MM.1S (cell line): Measurements from ENCODE around the gene HNRNPK.

Experiments used
- DNase-seq: peaks from one replicate; pipeline ENCODE4 v3.0.0-alpha.2; 2015
- H2AFZ ChIP-seq: fragments of 300-600 bp; sonication (generic); 2 replicates; pipeline ENCODE4 v1.6.0; 2016; ENCODE audit warnings: antibody characterized with exemption, low read length
- H3F3A ChIP-seq: fragments of 300-600 bp; sonication (generic); 2 replicates; pipeline ENCODE4 v1.6.1; 2016; ENCODE audit warnings: mild to moderate bottlenecking, antibody characterized with exemption, low read length, moderate library complexity, mixed read lengths; ENCODE audit not compliant: insufficient read depth
- H3K27ac ChIP-seq: fragments of 300-600 bp; sonication (generic); 2 replicates; pipeline ENCODE4 v1.5.1; 2016; ENCODE audit warnings: mild to moderate bottlenecking, low read length
- H3K27me3 ChIP-seq: fragments of 300-600 bp; sonication (generic); replicated peaks from 2 replicates; pipeline ENCODE4 v1.6.0; 2016; ENCODE audit warnings: low read length; ENCODE audit not compliant: insufficient read depth
- H3K36me3 ChIP-seq: fragments of 300-600 bp; sonication (generic); replicated peaks from 2 replicates; pipeline ENCODE4 v1.6.1; 2016; ENCODE audit warnings: mild to moderate bottlenecking, low read length, mixed read lengths; ENCODE audit not compliant: insufficient read depth
- H3K4me1 ChIP-seq: fragments of 300-600 bp; sonication (generic); 2 replicates; pipeline ENCODE4 v1.6.1; 2016; ENCODE audit warnings: low read length, mixed read lengths
- H3K4me2 ChIP-seq: fragments of 300-600 bp; sonication (generic); 2 replicates; pipeline ENCODE4 v1.6.0; 2016; ENCODE audit warnings: low read depth, low read length
- H3K4me3 ChIP-seq: fragments of 300-600 bp; sonication (generic); 2 replicates; pipeline ENCODE4 v1.5.1; 2016; ENCODE audit warnings: low read length, mixed read lengths
- H3K79me2 ChIP-seq: fragments of 300-600 bp; sonication (generic); 2 replicates; pipeline ENCODE4 v1.6.1; 2016; ENCODE audit warnings: mixed run types, low read length, mixed read lengths
- H3K9ac ChIP-seq: fragments of 300-600 bp; sonication (generic); 2 replicates; pipeline ENCODE4 v1.6.1; 2016; ENCODE audit warnings: low read length, mixed read lengths
- H3K9me2 ChIP-seq: fragments of 300-600 bp; sonication (generic); replicated peaks from 2 replicates; pipeline ENCODE4 v1.6.1; 2016; ENCODE audit warnings: mild to moderate bottlenecking, low read length, mixed read lengths; ENCODE audit not compliant: insufficient read depth
- H3K9me3 ChIP-seq: fragments of 300-600 bp; sonication (generic); replicated peaks from 2 replicates; pipeline ENCODE4 v1.6.1; 2016; ENCODE audit warnings: mild to moderate bottlenecking, low read length, mixed read lengths; ENCODE audit not compliant: insufficient read depth
- H4K20me1 ChIP-seq: fragments of 300-600 bp; sonication (generic); 2 replicates; pipeline ENCODE4 v1.6.1; 2016; ENCODE audit warnings: mild to moderate bottlenecking, low read length, moderate library complexity, mixed read lengths; ENCODE audit not compliant: insufficient read depth
- EZH2 ChIP-seq: fragments of 300-600 bp; sonication (generic); optimal IDR thresholded peaks from 2 replicates; pipeline ENCODE3; 2017; ENCODE audit warnings: low read depth, mild to moderate bottlenecking, antibody characterized with exemption, low read length, mixed read lengths
- EZH2phosphoT487 ChIP-seq: fragments of 300-600 bp; sonication (generic); IDR thresholded peaks from 2 replicates; pipeline ENCODE4 v1.6.1; 2018; ENCODE audit warnings: antibody characterized with exemption, low read length
- TF ChIP-seq, protein P1 (sequence below): fragments of 300-600 bp; sonication (generic); IDR thresholded peaks from 2 replicates; pipeline ENCODE4 v1.5.1; 2016; ENCODE audit warnings: antibody characterized with exemption, low read length, mixed read lengths

HNRNPK gene

DNA sequence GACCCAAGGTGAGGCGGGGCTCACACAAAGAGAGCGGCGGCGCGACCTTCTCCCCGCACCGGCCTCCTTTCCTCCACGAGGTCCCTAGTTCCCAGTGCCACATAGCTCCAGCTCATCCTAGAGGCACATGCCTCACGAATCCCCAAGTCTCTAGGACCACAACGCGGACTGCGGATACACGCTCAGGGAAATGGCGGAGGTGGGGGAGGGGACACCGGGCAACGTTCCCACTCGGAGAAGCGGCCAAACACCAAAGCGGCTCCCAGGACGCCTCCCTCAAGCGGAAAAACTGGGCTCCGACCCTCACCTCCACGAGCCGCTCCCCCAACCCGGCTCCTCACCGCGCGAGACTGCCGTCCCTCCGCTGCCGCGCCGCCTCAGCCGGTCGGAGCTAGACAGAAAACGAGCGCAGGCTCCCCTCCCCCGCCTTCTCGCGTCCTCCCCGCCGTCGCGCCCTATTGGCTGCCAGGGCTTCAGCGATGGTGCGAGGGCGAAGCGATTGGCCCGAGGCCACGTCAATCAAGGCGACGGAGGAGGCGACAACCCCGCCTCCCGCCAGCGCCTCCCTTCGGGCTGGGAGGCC lies at the start of gene HNRNPK:
Gene HNRNPK, minus strand, starts transcription at position 404 of the 583 bp plus-strand sequence. CDS start 1,963 bp downstream, outside the sequence.
- peaks cover 30% of the 10 kb centered on the region for H3K36me3 ChIP-seq
- peak within 1 kb of the TSS; percentile 97 for H3K27ac ChIP-seq
- no peak for TF ChIP-seq EZH2phosphoT487
- TF ChIP-seq EZH2 = no peak
- TF ChIP-seq, protein P1, sequence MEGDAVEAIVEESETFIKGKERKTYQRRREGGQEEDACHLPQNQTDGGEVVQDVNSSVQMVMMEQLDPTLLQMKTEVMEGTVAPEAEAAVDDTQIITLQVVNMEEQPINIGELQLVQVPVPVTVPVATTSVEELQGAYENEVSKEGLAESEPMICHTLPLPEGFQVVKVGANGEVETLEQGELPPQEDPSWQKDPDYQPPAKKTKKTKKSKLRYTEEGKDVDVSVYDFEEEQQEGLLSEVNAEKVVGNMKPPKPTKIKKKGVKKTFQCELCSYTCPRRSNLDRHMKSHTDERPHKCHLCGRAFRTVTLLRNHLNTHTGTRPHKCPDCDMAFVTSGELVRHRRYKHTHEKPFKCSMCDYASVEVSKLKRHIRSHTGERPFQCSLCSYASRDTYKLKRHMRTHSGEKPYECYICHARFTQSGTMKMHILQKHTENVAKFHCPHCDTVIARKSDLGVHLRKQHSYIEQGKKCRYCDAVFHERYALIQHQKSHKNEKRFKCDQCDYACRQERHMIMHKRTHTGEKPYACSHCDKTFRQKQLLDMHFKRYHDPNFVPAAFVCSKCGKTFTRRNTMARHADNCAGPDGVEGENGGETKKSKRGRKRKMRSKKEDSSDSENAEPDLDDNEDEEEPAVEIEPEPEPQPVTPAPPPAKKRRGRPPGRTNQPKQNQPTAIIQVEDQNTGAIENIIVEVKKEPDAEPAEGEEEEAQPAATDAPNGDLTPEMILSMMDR = no peak
- peak within 1 kb of the TSS; percentile 87 for H3K4me2 ChIP-seq
- H2AFZ ChIP-seq = peak within 1 kb of the TSS; percentile 96
- peaks cover 33% of the 10 kb centered on the region for H3F3A ChIP-seq
- peaks cover 45% of the 10 kb centered on the region for H4K20me1 ChIP-seq
- peak; percentile 98 for DNase-seq
- no peaks in the 10 kb centered on the region for H3K27me3 ChIP-seq
- H3K9ac ChIP-seq = peak within 1 kb of the TSS; percentile 100
- no peaks in the 10 kb centered on the region for H3K9me2 ChIP-seq
- no peaks in the 10 kb centered on the region for H3K9me3 ChIP-seq
- peak within 1 kb of the TSS; percentile 100 for H3K4me3 ChIP-seq
- H3K4me1 ChIP-seq = peaks cover 17% of the 10 kb centered on the region; the same call in 1 of the 2 replicates
- H3K79me2 ChIP-seq = peaks cover 98% of the 10 kb centered on the region

GRCh38 chr9:84027201-84027600 lies 47.2 kb upstream of the HNRNPK start:
- Histone ChIP-seq H2AFZ (no peak overlapping the region), H3K4me1 (no peaks in the 10 kb centered on the region), H4K20me1 (no peaks in the 10 kb centered on the region), H3K9me3 (no peaks in the 10 kb centered on the region), H3K4me3 (no peak overlapping the region), H3K9me2 (no peaks in the 10 kb centered on the region), H3K27me3 (no peaks in the 10 kb centered on the region), H3K27ac (no peak overlapping the region), H3K9ac (no peak overlapping the region), H3K4me2 (no peak overlapping the region), H3K36me3 (no peaks in the 10 kb centered on the region), H3F3A (no peaks in the 10 kb centered on the region), H3K79me2 (no peaks in the 10 kb centered on the region)
- TF ChIP-seq EZH2phosphoT487 (no peak), EZH2 (no peak)
- TF ChIP-seq, protein P1 = no peak
- DNase-seq = no peak

- Histone ChIP-seq H3K36me3 (no peaks in the 10 kb centered on the region), H3K9me3 (no peaks in the 10 kb centered on the region), H3K9me2 (no peaks in the 10 kb centered on the region), H3K27ac (no peak overlapping the region), H4K20me1 (no peaks in the 10 kb centered on the region), H3K4me3 (no peak overlapping the region), H3K4me2 (no peak overlapping the region), H3K27me3 (no peaks in the 10 kb centered on the region), H3K4me1 (no peaks in the 10 kb centered on the region), H3K9ac (no peak overlapping the region), H3F3A (no peaks in the 10 kb centered on the region), H2AFZ (no peak overlapping the region), H3K79me2 (no peaks in the 10 kb centered on the region)
- DNase-seq = no peak
- TF ChIP-seq EZH2 = no peak
- TF ChIP-seq, protein P1 = no peak
- no peak for TF ChIP-seq EZH2phosphoT487
Observed at GRCh38 chr9:84024041-84024575, 44.1 kb upstream of the HNRNPK start.
